NT2/D1 (cell line): ENCODE measurements around the gene OR52K1.

Experiments used
- DNase-seq: peaks from one replicate; pipeline ENCODE4 v3.0.0-alpha.2; 2011; ENCODE audit warnings: low read depth, low spot score
- H3K27me3 ChIP-seq: 2 replicates; pipeline ENCODE4 v1.6.0; 2011; ENCODE audit warnings: mild to moderate bottlenecking; ENCODE audit not compliant: insufficient read length, insufficient read depth
- H3K36me3 ChIP-seq: 2 replicates; pipeline ENCODE4 v1.6.1; 2011; ENCODE audit warnings: mild to moderate bottlenecking, low read length, mixed read lengths; ENCODE audit not compliant: insufficient read depth, insufficient read length
- H3K4me1 ChIP-seq: 2 replicates; pipeline ENCODE4 v1.5.1; 2011; ENCODE audit not compliant: insufficient read depth, insufficient read length
- H3K4me3 ChIP-seq: 2 replicates; pipeline ENCODE4 v1.5.1; 2011; ENCODE audit warnings: low read depth; ENCODE audit not compliant: insufficient read length
- H3K9ac ChIP-seq: 2 replicates; pipeline ENCODE4 v1.6.0; 2011; ENCODE audit warnings: low read depth; ENCODE audit not compliant: insufficient read length
- H3K9me3 ChIP-seq: 2 replicates; pipeline ENCODE4 v1.5.1; 2011; ENCODE audit warnings: mild to moderate bottlenecking, low read length; ENCODE audit not compliant: insufficient read depth
- SUZ12 ChIP-seq: IDR thresholded peaks from 2 replicates; pipeline ENCODE4 v1.6.1; 2011; ENCODE audit not compliant: insufficient read length, insufficient read depth; ENCODE audit errors: extremely low read depth
- YY1 ChIP-seq: IDR thresholded peaks from 2 replicates; pipeline ENCODE4 v1.6.1; 2011; ENCODE audit not compliant: insufficient read length, insufficient read depth
- ZNF274 ChIP-seq: IDR thresholded peaks from 2 replicates; pipeline ENCODE4 v1.6.1; 2011; ENCODE audit warnings: mild to moderate bottlenecking, low read depth, low read length

OR52K1 gene

GRCh38 chr11:4491878-4492606 is 9.6 kb downstream of the OR52K1 start:
- H3K9ac ChIP-seq, result no peak overlapping the region
- H3K36me3 ChIP-seq, result no peaks in the 10 kb centered on the region
- H3K4me3 ChIP-seq, result no peak overlapping the region
- TF ChIP-seq SUZ12 (no peak), YY1 (no peak), ZNF274 (no peak)
- no peaks in the 10 kb centered on the region for H3K9me3 ChIP-seq
- no peaks in the 10 kb centered on the region for H3K4me1 ChIP-seq
- no peak for DNase-seq
- H3K27me3 ChIP-seq, result no peaks in the 10 kb centered on the region

- Histone ChIP-seq H3K9ac (no peak overlapping the region), H3K27me3 (no peaks in the 10 kb centered on the region), H3K4me3 (no peak overlapping the region), H3K4me1 (no peaks in the 10 kb centered on the region), H3K9me3 (no peaks in the 10 kb centered on the region), H3K36me3 (no peaks in the 10 kb centered on the region)
- no peak for TF ChIP-seq ZNF274
- no peak for TF ChIP-seq YY1
- TF ChIP-seq SUZ12, result no peak
- no peak for DNase-seq
Measured at GRCh38 chr11:4493480-4493818, 11.0 kb downstream of the OR52K1 start.

- no peak for TF ChIP-seq YY1
- no peak for TF ChIP-seq ZNF274
- Histone ChIP-seq H3K27me3 (no peaks in the 10 kb centered on the region), H3K9me3 (no peaks in the 10 kb centered on the region), H3K4me3 (no peak overlapping the region), H3K36me3 (no peaks in the 10 kb centered on the region), H3K4me1 (no peaks in the 10 kb centered on the region), H3K9ac (no peak overlapping the region)
- no peak for DNase-seq
Measured at GRCh38 chr11:4495487-4495886, 13.0 kb downstream of the OR52K1 start.

GRCh38 chr11:4495986-4496385 is 13.5 kb downstream of the OR52K1 start:
- H3K9me3 ChIP-seq, result no peaks in the 10 kb centered on the region
- no peak overlapping the region for H3K9ac ChIP-seq
- H3K4me3 ChIP-seq, result no peak overlapping the region
- H3K36me3 ChIP-seq, result no peaks in the 10 kb centered on the region
- TF ChIP-seq YY1 (no peak), SUZ12 (no peak), ZNF274 (no peak)
- H3K4me1 ChIP-seq, result no peaks in the 10 kb centered on the region
- H3K27me3 ChIP-seq, result no peaks in the 10 kb centered on the region
- no peak for DNase-seq

GRCh38 chr11:4496557-4497248 is 14.3 kb downstream of the OR52K1 start:
- Histone ChIP-seq H3K4me1 (no peaks in the 10 kb centered on the region), H3K9me3 (no peaks in the 10 kb centered on the region), H3K27me3 (no peaks in the 10 kb centered on the region), H3K9ac (no peak overlapping the region), H3K4me3 (no peak overlapping the region), H3K36me3 (no peaks in the 10 kb centered on the region)
- TF ChIP-seq SUZ12, result no peak
- no peak for TF ChIP-seq YY1
- no peak for TF ChIP-seq ZNF274
- DNase-seq, result no peak

GRCh38 chr11:4508886-4509285 is 26.4 kb downstream of the OR52K1 start:
- Histone ChIP-seq H3K4me3 (no peak overlapping the region), H3K4me1 (no peaks in the 10 kb centered on the region), H3K27me3 (no peaks in the 10 kb centered on the region), H3K9ac (no peak overlapping the region), H3K36me3 (no peaks in the 10 kb centered on the region), H3K9me3 (no peaks in the 10 kb centered on the region)
- DNase-seq, result no peak
- TF ChIP-seq SUZ12 (no peak), ZNF274 (no peak), YY1 (no peak)
